Erythroblast (primary cell): ENCODE measurements around the gene IL13RA2.

Experiments
- GATA1 ChIP-seq: IDR thresholded peaks from 2 replicates; pipeline ENCODE4 v1.6.1; 2011; ENCODE audit warnings: low read depth, mild to moderate bottlenecking, control low read depth, low read length, moderate library complexity
- POLR2A ChIP-seq: IDR thresholded peaks from 2 replicates; pipeline ENCODE4 v1.6.1; 2011; ENCODE audit warnings: mild to moderate bottlenecking, low read length

GRCh38 chrX:115054876-115055275 is 37.5 kb upstream of the IL13RA2 start:
- TF ChIP-seq POLR2A: no peak
- no peak for TF ChIP-seq GATA1
